ENCODE measurements around the gene NUSAP1. TPM values are rescaled to one million over a fixed set of nuclear protein-coding genes. Genes with fewer than 3 reads are reported as not detected.

The NUSAP1 gene, protein sequence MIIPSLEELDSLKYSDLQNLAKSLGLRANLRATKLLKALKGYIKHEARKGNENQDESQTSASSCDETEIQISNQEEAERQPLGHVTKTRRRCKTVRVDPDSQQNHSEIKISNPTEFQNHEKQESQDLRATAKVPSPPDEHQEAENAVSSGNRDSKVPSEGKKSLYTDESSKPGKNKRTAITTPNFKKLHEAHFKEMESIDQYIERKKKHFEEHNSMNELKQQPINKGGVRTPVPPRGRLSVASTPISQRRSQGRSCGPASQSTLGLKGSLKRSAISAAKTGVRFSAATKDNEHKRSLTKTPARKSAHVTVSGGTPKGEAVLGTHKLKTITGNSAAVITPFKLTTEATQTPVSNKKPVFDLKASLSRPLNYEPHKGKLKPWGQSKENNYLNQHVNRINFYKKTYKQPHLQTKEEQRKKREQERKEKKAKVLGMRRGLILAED
- total RNA-seq: 97.9 and 105 TPM in 2 replicates

DNA sequence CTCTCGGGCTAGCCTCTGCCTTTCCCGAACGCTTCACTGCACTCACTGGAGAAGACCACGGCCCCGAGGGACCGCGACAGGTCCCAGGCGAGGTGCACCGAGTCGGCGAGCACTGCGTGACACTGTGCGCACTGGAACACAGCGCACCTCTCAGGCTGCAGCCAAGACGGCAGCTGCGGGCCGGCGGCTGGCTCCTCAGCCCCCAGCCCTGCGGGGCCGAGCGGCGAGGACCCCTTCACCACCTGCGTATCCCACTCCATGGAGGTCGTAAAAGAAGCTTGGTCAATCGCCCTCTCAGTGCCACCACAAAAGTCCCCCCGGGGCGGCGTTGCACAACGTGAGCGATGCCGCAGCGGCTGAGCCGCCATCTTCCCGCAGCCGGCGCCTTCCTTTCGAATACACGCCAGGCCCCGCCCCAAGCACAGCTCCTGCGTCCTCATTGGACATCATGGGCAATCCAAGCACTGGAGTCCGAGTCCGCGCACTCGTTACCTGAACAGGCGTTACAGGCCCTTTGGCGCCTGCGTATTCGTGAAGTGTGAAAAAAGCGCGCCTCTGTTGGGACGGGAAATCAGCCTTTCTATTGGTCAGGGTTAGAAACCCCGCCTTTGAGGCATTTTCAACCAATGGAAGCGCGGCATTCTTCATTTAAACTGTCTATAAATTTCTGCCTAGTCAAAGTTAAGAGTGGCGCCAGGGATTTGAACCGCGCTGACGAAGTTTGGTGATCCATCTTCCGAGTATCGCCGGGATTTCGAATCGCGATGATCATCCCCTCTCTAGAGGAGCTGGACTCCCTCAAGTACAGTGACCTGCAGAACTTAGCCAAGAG is at the start of gene NUSAP1, which contains the start of gene OIP5:
TSS of gene NUSAP1 (plus strand) at position 688 of the 832 bp plus-strand sequence. CDS start at position 765, 77 bp downstream.
TSS of gene OIP5 (minus strand) at position 398 of the 832 bp plus-strand sequence. CDS start at position 368, 30 bp downstream.

DNA sequence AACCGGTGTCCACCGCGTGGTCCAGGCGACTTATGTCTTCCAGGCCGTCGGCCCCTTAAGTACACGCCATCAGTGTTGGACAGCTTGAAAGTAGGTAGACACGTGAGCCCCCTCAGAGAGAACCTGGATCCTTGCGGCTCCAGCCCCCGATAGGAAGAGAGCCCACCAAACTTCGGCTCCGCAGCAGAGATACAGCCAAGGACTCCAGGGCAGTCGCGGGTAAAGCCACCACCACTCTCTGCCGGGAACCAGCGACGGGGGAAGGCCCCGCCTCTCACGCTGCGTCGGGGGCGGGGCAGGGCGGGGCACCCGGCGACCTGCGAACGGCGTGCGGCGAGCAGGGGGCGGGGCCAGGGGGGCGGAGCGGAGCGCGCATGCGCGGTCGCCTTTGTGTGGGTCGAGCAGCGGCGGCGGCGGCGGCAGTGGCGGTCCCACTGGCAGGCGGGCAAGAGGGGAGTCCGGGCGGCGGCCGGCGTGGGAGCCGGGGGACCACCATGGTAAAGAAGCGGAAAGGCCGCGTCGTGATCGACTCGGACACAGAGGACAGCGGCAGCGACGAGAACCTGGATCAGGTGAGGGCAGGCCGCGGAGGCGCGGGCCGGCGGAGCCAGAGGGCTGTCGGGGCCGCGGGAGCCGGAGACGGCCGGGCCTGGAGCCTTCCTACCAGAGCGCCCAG is 84.2 kb downstream of the NUSAP1 start, which contains the start of gene RTF1:
TSS of gene RTF1 (plus strand) at position 354 of the 676 bp plus-strand sequence. CDS start at position 375, 21 bp downstream.

Other genes starting within 250 kb of the NUSAP1 start
- gene INO80, start 216.6 kb upstream of the NUSAP1 start, total RNA-seq: 15.2 and 35.4 TPM in 2 replicates
- gene EXD1, start 102.1 kb upstream of the NUSAP1 start, total RNA-seq: not detected in 2 replicates
- gene CHP1, start 101.6 kb upstream of the NUSAP1 start, total RNA-seq: 82.7 and 112 TPM in 2 replicates
- 26.2 and 27.7 TPM in 2 replicates for gene OIP5, start 290 bp upstream of the NUSAP1 start, total RNA-seq
- gene NDUFAF1, start 69.6 kb downstream of the NUSAP1 start, total RNA-seq: 23.2 and 26.0 TPM in 2 replicates
- 19.0 and 20.1 TPM in 2 replicates for gene RTF1, start 84.2 kb downstream of the NUSAP1 start, total RNA-seq
- gene ITPKA, start 161.0 kb downstream of the NUSAP1 start, total RNA-seq: 0.44 and 1.7 TPM in 2 replicates
- gene LTK, start 180.9 kb downstream of the NUSAP1 start, total RNA-seq: 0.10 and 0.73 TPM in 2 replicates
- gene RPAP1, start 211.4 kb downstream of the NUSAP1 start, total RNA-seq: 21.2 and 27.4 TPM in 2 replicates
- 5.4 and 6.5 TPM in 2 replicates for gene TYRO3, start 226.3 kb downstream of the NUSAP1 start, total RNA-seq

Data from mammary microvascular endothelial cell (primary cell).